ENCODE measurements around the gene VN1R2. TPM values are rescaled to one million over a fixed set of nuclear protein-coding genes. Genes with fewer than 3 reads are reported as not detected.
"Not testable (repeated sequence)": the region's sequence is repeated elsewhere in the genome, so short reads cannot be mapped to it uniquely, and the experiment has no call there.

VN1R2 gene
- total RNA-seq (2021): not detected in 2 replicates
- Bru-seq, nascent RNA: not detected
- BruChase-seq, experiment 1, labeled RNA remaining after a 2-hour chase: not detected
- not detected for BruChase-seq, experiment 2, labeled RNA remaining after a 6-hour chase
- long read RNA-seq: 0 reads

DNA sequence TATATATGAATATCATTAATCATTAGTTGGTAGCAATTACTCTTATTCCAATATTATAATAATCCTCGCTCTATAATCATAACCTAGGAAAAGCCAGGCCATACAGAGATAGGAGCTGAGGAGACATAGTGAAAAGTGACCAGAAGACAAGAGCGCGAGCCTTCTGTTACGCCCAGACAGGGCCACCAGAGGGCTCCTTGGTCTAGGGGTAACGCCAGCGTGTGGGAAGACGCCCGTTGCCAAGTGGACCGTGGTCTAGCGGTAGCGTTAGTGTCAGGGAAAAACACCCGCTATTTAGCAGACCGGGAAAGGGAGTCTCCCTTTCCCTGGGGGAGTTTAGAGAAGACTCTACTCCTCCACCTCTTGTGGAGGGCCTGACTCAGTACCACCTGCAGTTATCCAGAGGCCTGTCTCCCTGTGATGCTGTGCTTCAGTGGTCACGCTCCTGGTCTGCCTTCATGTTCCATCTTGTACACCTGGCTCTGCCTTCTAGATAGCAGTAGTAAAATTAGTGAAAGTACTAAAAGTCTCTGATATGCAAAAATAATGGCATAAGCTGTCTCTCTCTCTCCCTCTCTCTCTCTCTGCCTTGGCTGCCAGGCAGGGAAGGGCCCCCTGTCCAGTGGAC is at the start of gene VN1R2:
Gene VN1R2, plus strand, starts transcription at position 578 of the 628 bp plus-strand sequence. CDS start 84 bp downstream, outside the sequence.
- H3K4me1 ChIP-seq (replicated peaks; ENCODE audit: insufficient read depth); H3K79me2 ChIP-seq (ENCODE audit: low read depth); intact Hi-C loops (cut with micrococcal nuclease; ENCODE audit: unreplicated experiment); H3K27ac ChIP-seq; POLR2A ChIA-PET (ENCODE audit: unreplicated experiment); H3F3A ChIP-seq (ENCODE audit: insufficient read depth, low read depth); CTCF ChIA-PET; DNase-seq; H3K4me2 ChIP-seq; H3K9me3 ChIP-seq (ENCODE audit: insufficient read depth, low read depth); H3K9me2 ChIP-seq (ENCODE audit: insufficient read depth); H2AFZ ChIP-seq; H3K4me3 ChIP-seq; H3K36me3 ChIP-seq (ENCODE audit: low read depth); BruUV-seq (replicated peaks); H4K20me1 ChIP-seq (ENCODE audit: insufficient read depth); H3K27me3 ChIP-seq (ENCODE audit: insufficient read depth, low read depth): not testable (repeated sequence)

- Histone ChIP-seq H3K9me3 (ENCODE audit: insufficient read depth, low read depth) (peaks cover 79% of the 10 kb centered on the region), H3K36me3 (ENCODE audit: low read depth) (peaks cover 25% of the 10 kb centered on the region), H3F3A (ENCODE audit: insufficient read depth, low read depth) (peaks cover 19% of the 10 kb centered on the region)
- H3K4me1 ChIP-seq (replicated peaks; ENCODE audit: insufficient read depth); H3K27ac ChIP-seq; DNase-seq; POLR2A ChIA-PET (ENCODE audit: unreplicated experiment); H4K20me1 ChIP-seq (ENCODE audit: insufficient read depth); H3K4me3 ChIP-seq; H3K9me2 ChIP-seq (ENCODE audit: insufficient read depth); intact Hi-C loops (cut with micrococcal nuclease; ENCODE audit: unreplicated experiment); H3K27me3 ChIP-seq (ENCODE audit: insufficient read depth, low read depth); H3K79me2 ChIP-seq (ENCODE audit: low read depth); H3K4me2 ChIP-seq; CTCF ChIA-PET; BruUV-seq (replicated peaks); H2AFZ ChIP-seq: not testable (repeated sequence)
These were observed 46.5 kb upstream of the VN1R2 start for GRCh38 chr19:53211554-53211953.

GRCh38 chr19:53212703-53213320 is 45.3 kb upstream of the VN1R2 start:
- TF ChIP-seq EZH2 (IDR thresholded peaks at IDR 0.05; ENCODE audit: low read depth): no peak
- TF ChIP-seq, protein P1, sequence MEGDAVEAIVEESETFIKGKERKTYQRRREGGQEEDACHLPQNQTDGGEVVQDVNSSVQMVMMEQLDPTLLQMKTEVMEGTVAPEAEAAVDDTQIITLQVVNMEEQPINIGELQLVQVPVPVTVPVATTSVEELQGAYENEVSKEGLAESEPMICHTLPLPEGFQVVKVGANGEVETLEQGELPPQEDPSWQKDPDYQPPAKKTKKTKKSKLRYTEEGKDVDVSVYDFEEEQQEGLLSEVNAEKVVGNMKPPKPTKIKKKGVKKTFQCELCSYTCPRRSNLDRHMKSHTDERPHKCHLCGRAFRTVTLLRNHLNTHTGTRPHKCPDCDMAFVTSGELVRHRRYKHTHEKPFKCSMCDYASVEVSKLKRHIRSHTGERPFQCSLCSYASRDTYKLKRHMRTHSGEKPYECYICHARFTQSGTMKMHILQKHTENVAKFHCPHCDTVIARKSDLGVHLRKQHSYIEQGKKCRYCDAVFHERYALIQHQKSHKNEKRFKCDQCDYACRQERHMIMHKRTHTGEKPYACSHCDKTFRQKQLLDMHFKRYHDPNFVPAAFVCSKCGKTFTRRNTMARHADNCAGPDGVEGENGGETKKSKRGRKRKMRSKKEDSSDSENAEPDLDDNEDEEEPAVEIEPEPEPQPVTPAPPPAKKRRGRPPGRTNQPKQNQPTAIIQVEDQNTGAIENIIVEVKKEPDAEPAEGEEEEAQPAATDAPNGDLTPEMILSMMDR (conservative IDR thresholded peaks at IDR 0.05): no peak
- BruUV-seq (replicated peaks): no TSS peak
- no peaks in the 10 kb centered on the region for H3K4me1 ChIP-seq (replicated peaks; ENCODE audit: insufficient read depth)
- H3K4me2 ChIP-seq: no peak overlapping the region
- no peaks in the 10 kb centered on the region for H3K9me2 ChIP-seq (ENCODE audit: insufficient read depth)
- H3K9me3 ChIP-seq (ENCODE audit: insufficient read depth, low read depth): peaks cover 87% of the 10 kb centered on the region
- CTCF ChIA-PET: no interaction called here
- intact Hi-C loops (cut with micrococcal nuclease; ENCODE audit: unreplicated experiment): no loop called here
- no peak for DNase-seq
- no peaks in the 10 kb centered on the region for H3K27me3 ChIP-seq (ENCODE audit: insufficient read depth, low read depth)
- no peaks in the 10 kb centered on the region for H4K20me1 ChIP-seq (ENCODE audit: insufficient read depth)
- H3K79me2 ChIP-seq (ENCODE audit: low read depth): no peaks in the 10 kb centered on the region
- no peak overlapping the region for H3K4me3 ChIP-seq
- no peak overlapping the region for H3K27ac ChIP-seq
- POLR2A ChIA-PET (ENCODE audit: unreplicated experiment): no interaction called here
- peaks cover 23% of the 10 kb centered on the region for H3K36me3 ChIP-seq (ENCODE audit: low read depth)
- peaks cover 19% of the 10 kb centered on the region for H3F3A ChIP-seq (ENCODE audit: insufficient read depth, low read depth)
- no peak overlapping the region for H2AFZ ChIP-seq

- H3K27ac ChIP-seq; intact Hi-C loops (cut with micrococcal nuclease; ENCODE audit: unreplicated experiment); H3K79me2 ChIP-seq (ENCODE audit: low read depth); H3K36me3 ChIP-seq (ENCODE audit: low read depth); DNase-seq; H3K4me1 ChIP-seq (replicated peaks; ENCODE audit: insufficient read depth); H3K27me3 ChIP-seq (ENCODE audit: insufficient read depth, low read depth); POLR2A ChIA-PET (ENCODE audit: unreplicated experiment); H4K20me1 ChIP-seq (ENCODE audit: insufficient read depth); H3F3A ChIP-seq (ENCODE audit: insufficient read depth, low read depth); BruUV-seq (replicated peaks); H2AFZ ChIP-seq; CTCF ChIA-PET; H3K4me3 ChIP-seq; H3K4me2 ChIP-seq; H3K9me2 ChIP-seq (ENCODE audit: insufficient read depth): not testable (repeated sequence)
- H3K9me3 ChIP-seq (ENCODE audit: insufficient read depth, low read depth): peaks cover 38% of the 10 kb centered on the region
These were observed 35.4 kb upstream of the VN1R2 start for GRCh38 chr19:53222716-53223115.
